ENCODE results near the gene L1TD1. TPM values are rescaled to one million over a fixed set of nuclear protein-coding genes. Genes with fewer than 3 reads are reported as not detected.

Gene L1TD1
- total RNA-seq, 2 donors from 2014 or later, result 5.7 to 8.1 TPM

- intact Hi-C loops (cut with DNase I), result no loop called here
- no peaks in the 10 kb centered on the region for H3K36me3 ChIP-seq
- H3K4me1 ChIP-seq, result no peaks in the 10 kb centered on the region
- no peak overlapping the region for H3K27ac ChIP-seq
- no peak for TF ChIP-seq CTCF (IDR thresholded peaks at IDR 0.05)
- H3K27me3 ChIP-seq, result no peaks in the 10 kb centered on the region
- DNase-seq, result no peak
- H3K9ac ChIP-seq (ENCODE audit: low read depth in 2 of 2, low read length in 2 of 2), result no peak overlapping the region
- H3K9me3 ChIP-seq, result no peaks in the 10 kb centered on the region
- no peak overlapping the region for H3K4me3 ChIP-seq
These were observed 26.5 kb downstream of the L1TD1 start for GRCh38 chr1:62221171-62221570.

GRCh38 chr1:62222321-62222720 is 27.7 kb downstream of the L1TD1 start:
- H3K9ac ChIP-seq (ENCODE audit: low read depth in 2 of 2, low read length in 2 of 2), result no peak overlapping the region
- no peak for DNase-seq
- H3K27me3 ChIP-seq, result no peaks in the 10 kb centered on the region
- H3K4me3 ChIP-seq, result no peak overlapping the region
- no peak overlapping the region for H3K27ac ChIP-seq
- H3K9me3 ChIP-seq, result no peaks in the 10 kb centered on the region
- no peaks in the 10 kb centered on the region for H3K36me3 ChIP-seq
- no peak for TF ChIP-seq CTCF (IDR thresholded peaks at IDR 0.05)
- intact Hi-C loops (cut with DNase I), result no loop called here
- no peaks in the 10 kb centered on the region for H3K4me1 ChIP-seq

- DNase-seq, result no peak
- TF ChIP-seq CTCF (IDR thresholded peaks at IDR 0.05), result no peak
- intact Hi-C loops (cut with DNase I), result no loop called here
- H3K27ac ChIP-seq, result no peak overlapping the region
- no peaks in the 10 kb centered on the region for H3K4me1 ChIP-seq
- no peaks in the 10 kb centered on the region for H3K36me3 ChIP-seq
- H3K4me3 ChIP-seq, result no peak overlapping the region
- no peaks in the 10 kb centered on the region for H3K9me3 ChIP-seq
- no peak overlapping the region for H3K9ac ChIP-seq (ENCODE audit: low read depth in 2 of 2, low read length in 2 of 2)
- H3K27me3 ChIP-seq, result no peaks in the 10 kb centered on the region
These were observed 29.5 kb downstream of the L1TD1 start for GRCh38 chr1:62224182-62224581.

- Histone ChIP-seq H3K27ac (no peak overlapping the region), H3K4me1 (no peaks in the 10 kb centered on the region), H3K36me3 (no peaks in the 10 kb centered on the region), H3K9ac (ENCODE audit: low read depth in 2 of 2, low read length in 2 of 2) (no peak overlapping the region), H3K9me3 (no peaks in the 10 kb centered on the region), H3K27me3 (no peaks in the 10 kb centered on the region), H3K4me3 (no peak overlapping the region)
- no peak for TF ChIP-seq CTCF (IDR thresholded peaks at IDR 0.05)
- intact Hi-C loops (cut with DNase I), result no loop called here
- DNase-seq, result no peak
These were observed 32.8 kb downstream of the L1TD1 start for GRCh38 chr1:62227496-62227895.

GRCh38 chr1:62228136-62228882 is 33.7 kb downstream of the L1TD1 start:
- Histone ChIP-seq H3K4me3 (no peak overlapping the region), H3K27me3 (no peaks in the 10 kb centered on the region), H3K4me1 (no peaks in the 10 kb centered on the region), H3K9me3 (no peaks in the 10 kb centered on the region), H3K27ac (no peak overlapping the region), H3K9ac (ENCODE audit: low read depth in 2 of 2, low read length in 2 of 2) (no peak overlapping the region), H3K36me3 (no peaks in the 10 kb centered on the region)
- DNase-seq, result no peak
- TF ChIP-seq CTCF (IDR thresholded peaks at IDR 0.05), result no peak
- intact Hi-C loops (cut with DNase I), result no loop called here

All from colonic mucosa (tissue), 4 donors.